RWPE2 (cell line): ENCODE measurements around the gene INO80B.
A peak's percentile ranks its signal among the peaks of the same experiment; 100 is the strongest.

ENCODE experiments used
- ATAC-seq: fragments of 200-7000 bp; cut with Tn5 transposase; 3 replicates; pipeline ENCODE4 v1.9.1; 2021; ENCODE audit warnings: low read depth
- DNase-seq: peaks from one replicate; pipeline ENCODE4 v3.0.0-alpha.2; 2020; ENCODE audit warnings: low spot score
- H3K27ac ChIP-seq: fragments of 450-650 bp; 2 replicates; pipeline ENCODE4 v1.5.1; 2017; ENCODE audit warnings: mild to moderate bottlenecking; ENCODE audit not compliant: poor library complexity, severe bottlenecking
- H3K27me3 ChIP-seq: fragments of 250-450 bp; sonication (Bioruptor Pico); 2 replicates; pipeline ENCODE4 v1.5.1; 2021; ENCODE audit warnings: mild to moderate bottlenecking, moderate library complexity; ENCODE audit not compliant: insufficient read depth, poor library complexity, severe bottlenecking
- H3K36me3 ChIP-seq: fragments of 250-450 bp; sonication (Bioruptor Pico); 2 replicates; pipeline ENCODE4 v1.5.1; 2020; ENCODE audit warnings: low read depth, mild to moderate bottlenecking, moderate library complexity
- H3K4me1 ChIP-seq: fragments of 250-450 bp; sonication (Bioruptor Pico); 2 replicates; pipeline ENCODE4 v1.5.1; 2021; ENCODE audit warnings: mild to moderate bottlenecking, moderate library complexity; ENCODE audit not compliant: insufficient read depth, poor library complexity, severe bottlenecking
- H3K4me3 ChIP-seq: fragments of 250-450 bp; sonication (Bioruptor Pico); 2 replicates; pipeline ENCODE4 v1.5.1; 2021; ENCODE audit warnings: mild to moderate bottlenecking, moderate library complexity; ENCODE audit not compliant: severe bottlenecking
- H3K9me3 ChIP-seq: fragments of 250-450 bp; sonication (Bioruptor Pico); 2 replicates; pipeline ENCODE4 v1.5.1; 2021; ENCODE audit warnings: mild to moderate bottlenecking, moderate library complexity; ENCODE audit not compliant: severe bottlenecking
- TF ChIP-seq, protein P1 (sequence below): fragments of 450-650 bp; IDR thresholded peaks from one replicate; pipeline ENCODE4 v1.5.1; 2017; ENCODE audit warnings: mild to moderate bottlenecking, moderate library complexity; ENCODE audit not compliant: poor library complexity, severe bottlenecking

Gene INO80B

DNA sequence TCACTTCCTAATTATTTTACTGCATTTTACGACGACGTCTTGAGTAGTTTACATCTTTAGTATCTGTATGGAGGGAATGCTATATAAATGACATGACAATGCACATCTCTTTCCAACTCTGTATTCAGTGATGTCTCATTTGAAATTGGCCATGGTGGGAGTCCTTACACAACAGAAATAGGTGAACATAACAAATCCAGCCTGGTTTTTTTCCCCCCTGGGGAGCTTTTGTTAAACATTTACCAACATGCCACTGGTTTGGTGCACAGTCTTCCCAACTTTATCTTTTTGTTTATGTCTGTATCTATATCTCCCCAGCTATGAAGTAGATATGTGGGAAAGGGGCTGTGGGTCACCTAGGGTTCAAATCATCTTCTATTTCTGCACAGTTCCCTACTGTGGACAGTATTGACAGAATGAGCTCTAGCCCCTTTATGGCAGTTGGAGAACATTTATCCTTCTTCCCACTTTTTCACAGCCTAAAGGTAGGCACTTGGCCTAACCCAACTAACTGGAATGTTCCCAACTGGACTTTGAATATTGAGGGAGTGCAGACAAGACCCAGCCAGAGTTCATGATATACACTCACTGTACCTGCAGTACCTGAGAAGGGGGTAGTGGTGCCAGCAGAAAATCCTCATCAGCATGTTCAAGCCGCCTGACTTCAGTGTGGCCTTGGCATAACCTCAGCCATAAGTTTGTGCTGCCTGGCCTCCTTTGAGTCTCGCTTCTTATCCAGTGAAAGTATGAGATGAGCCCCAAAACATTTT lies 7.5 kb upstream of the INO80B start:
- H3K27me3 ChIP-seq, result no peaks in the 10 kb centered on the region
- H3K36me3 ChIP-seq, result no peaks in the 10 kb centered on the region
- TF ChIP-seq, protein P1, sequence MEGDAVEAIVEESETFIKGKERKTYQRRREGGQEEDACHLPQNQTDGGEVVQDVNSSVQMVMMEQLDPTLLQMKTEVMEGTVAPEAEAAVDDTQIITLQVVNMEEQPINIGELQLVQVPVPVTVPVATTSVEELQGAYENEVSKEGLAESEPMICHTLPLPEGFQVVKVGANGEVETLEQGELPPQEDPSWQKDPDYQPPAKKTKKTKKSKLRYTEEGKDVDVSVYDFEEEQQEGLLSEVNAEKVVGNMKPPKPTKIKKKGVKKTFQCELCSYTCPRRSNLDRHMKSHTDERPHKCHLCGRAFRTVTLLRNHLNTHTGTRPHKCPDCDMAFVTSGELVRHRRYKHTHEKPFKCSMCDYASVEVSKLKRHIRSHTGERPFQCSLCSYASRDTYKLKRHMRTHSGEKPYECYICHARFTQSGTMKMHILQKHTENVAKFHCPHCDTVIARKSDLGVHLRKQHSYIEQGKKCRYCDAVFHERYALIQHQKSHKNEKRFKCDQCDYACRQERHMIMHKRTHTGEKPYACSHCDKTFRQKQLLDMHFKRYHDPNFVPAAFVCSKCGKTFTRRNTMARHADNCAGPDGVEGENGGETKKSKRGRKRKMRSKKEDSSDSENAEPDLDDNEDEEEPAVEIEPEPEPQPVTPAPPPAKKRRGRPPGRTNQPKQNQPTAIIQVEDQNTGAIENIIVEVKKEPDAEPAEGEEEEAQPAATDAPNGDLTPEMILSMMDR, result no peak
- no peaks in the 10 kb centered on the region for H3K9me3 ChIP-seq
- peaks cover 9% of the 10 kb centered on the region for H3K4me1 ChIP-seq
- H3K4me3 ChIP-seq, result no peak overlapping the region
- no peak overlapping the region for H3K27ac ChIP-seq
- ATAC-seq (no peak), DNase-seq (no peak)

- Histone ChIP-seq H3K4me1 (peaks cover 6% of the 10 kb centered on the region), H3K27me3 (no peaks in the 10 kb centered on the region), H3K36me3 (no peaks in the 10 kb centered on the region), H3K9me3 (no peaks in the 10 kb centered on the region), H3K4me3 (no peak overlapping the region), H3K27ac (no peak overlapping the region)
- peak; percentile 55 for ATAC-seq
- no peak for DNase-seq
- TF ChIP-seq, protein P1, result no peak
These were observed 6.1 kb upstream of the INO80B start for GRCh38 chr2:74448771-74449170.

DNA sequence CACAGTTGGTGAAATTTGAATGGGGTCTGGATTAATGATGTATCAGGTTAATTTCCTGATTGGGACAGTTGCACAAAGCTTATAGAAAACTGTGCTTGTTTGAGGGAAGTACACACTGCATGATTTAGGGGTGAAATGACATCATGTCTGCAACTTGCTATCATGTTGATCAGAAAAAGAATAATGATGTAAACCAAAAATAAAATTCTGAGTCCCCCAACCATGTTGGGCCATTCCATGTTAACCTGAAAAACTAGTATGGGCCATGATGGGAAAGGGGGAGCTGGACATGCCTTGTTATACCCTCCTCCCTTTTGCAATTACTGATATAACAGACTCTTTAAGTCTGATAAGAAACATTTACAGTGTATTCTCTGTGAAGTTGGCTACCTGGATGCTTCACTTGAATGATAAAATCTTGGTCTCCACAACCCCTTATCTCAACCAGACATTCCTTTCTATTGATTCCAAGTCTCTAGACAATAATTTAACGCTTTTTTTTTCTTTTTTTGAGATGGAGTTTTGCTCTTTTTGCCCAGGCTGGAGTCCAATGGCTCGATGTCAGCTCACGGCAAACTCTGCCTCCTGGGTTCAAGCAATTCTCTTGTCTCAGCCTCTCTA lies 4.2 kb upstream of the INO80B start:
- DNase-seq, result no peak
- Histone ChIP-seq H3K4me3 (no peak overlapping the region), H3K36me3 (no peaks in the 10 kb centered on the region), H3K4me1 (peaks cover 3% of the 10 kb centered on the region), H3K9me3 (no peaks in the 10 kb centered on the region), H3K27ac (no peak overlapping the region), H3K27me3 (no peaks in the 10 kb centered on the region)
- TF ChIP-seq, protein P1, result no peak
- ATAC-seq, result no peak

DNA sequence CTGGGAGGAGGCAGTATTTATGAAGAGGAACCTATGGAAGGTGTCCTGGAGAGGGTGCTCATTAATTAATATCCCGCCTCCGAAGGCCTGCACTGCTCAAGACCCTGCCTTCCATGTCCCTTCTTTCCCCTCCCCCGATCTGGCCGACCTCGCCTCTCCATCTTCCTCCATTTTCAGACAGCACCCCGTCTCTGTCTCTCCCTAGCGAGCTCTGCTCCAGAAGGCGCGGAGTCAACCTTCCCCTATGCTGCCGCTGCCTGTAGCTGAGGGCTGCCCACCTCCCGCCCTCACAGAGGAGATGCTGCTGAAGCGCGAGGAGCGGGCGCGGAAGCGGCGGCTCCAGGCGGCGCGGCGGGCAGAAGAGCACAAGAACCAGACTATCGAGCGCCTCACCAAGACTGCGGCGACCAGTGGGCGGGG lies 2.3 kb downstream of the INO80B start:
- H3K9me3 ChIP-seq, result no peaks in the 10 kb centered on the region
- no peak for DNase-seq
- peak overlapping the region; percentile 85 for H3K27ac ChIP-seq
- TF ChIP-seq, protein P1, result no peak
- H3K27me3 ChIP-seq, result no peaks in the 10 kb centered on the region
- ATAC-seq, result no peak; the same call in 2 of the 3 replicates
- H3K4me1 ChIP-seq, result peaks cover 12% of the 10 kb centered on the region
- peak overlapping the region; percentile 60 for H3K4me3 ChIP-seq
- peaks cover 13% of the 10 kb centered on the region for H3K36me3 ChIP-seq
